Mesenchymal stem cell (in vitro differentiated cells and primary cell): ENCODE results near the gene CBR3.

Experiments
- DNase-seq: peaks from one replicate; pipeline ENCODE4 v3.0.0-alpha.2; 2013
- H2AFZ ChIP-seq: one replicate; pipeline ENCODE4 v1.6.1; 2013; ENCODE audit warnings: low read depth, mild to moderate bottlenecking, control low read depth, inconsistent platforms, low read length, moderate library complexity
- H2AK5ac ChIP-seq: 2 replicates; pipeline ENCODE4 v1.6.1; 2013; ENCODE audit warnings: low read length, moderate library complexity, mild to moderate bottlenecking, inconsistent platforms; ENCODE audit not compliant: severe bottlenecking
- H2BK120ac ChIP-seq: one replicate; pipeline ENCODE4 v1.6.1; 2013; ENCODE audit warnings: low read depth, mild to moderate bottlenecking, inconsistent platforms, low read length, moderate library complexity
- H2BK12ac ChIP-seq, 2 experiments: one replicate each; pipeline ENCODE4 v1.6.1; 2013; ENCODE audit warnings: inconsistent platforms in 2 of 2, low read length in 2 of 2, mild to moderate bottlenecking in 2 of 2, moderate library complexity in 2 of 2, control low read depth in 1 of 2
- H2BK15ac ChIP-seq: one replicate; pipeline ENCODE4 v1.6.1; 2013; ENCODE audit warnings: mild to moderate bottlenecking, low read depth, inconsistent platforms; ENCODE audit not compliant: poor library complexity, severe bottlenecking
- H2BK5ac ChIP-seq: 2 replicates; pipeline ENCODE4 v1.6.1; 2013; ENCODE audit warnings: low read depth, mild to moderate bottlenecking, low read length, control low read depth, inconsistent platforms; ENCODE audit not compliant: poor library complexity, severe bottlenecking
- H3K14ac ChIP-seq, 2 experiments: one replicate each; pipeline ENCODE4 v1.6.1; 2013; ENCODE audit warnings: inconsistent platforms in 2 of 2, low read length in 2 of 2, control low read depth in 1 of 2, mild to moderate bottlenecking in 1 of 2, moderate library complexity in 1 of 2
- H3K18ac ChIP-seq, 2 experiments: one replicate each; pipeline ENCODE4 v1.6.1; 2013; ENCODE audit warnings: inconsistent platforms in 2 of 2, low read length in 2 of 2, control low read depth in 1 of 2, low read depth in 1 of 2, mild to moderate bottlenecking in 1 of 2
- H3K23ac ChIP-seq, 2 experiments: one replicate each; pipeline ENCODE4 v1.6.1; 2013; ENCODE audit warnings: inconsistent platforms in 2 of 2, low read length in 2 of 2, mild to moderate bottlenecking in 2 of 2, moderate library complexity in 2 of 2, control low read depth in 1 of 2
- H3K27ac ChIP-seq: 2 replicates; pipeline ENCODE4 v1.5.1; 2013; ENCODE audit warnings: mild to moderate bottlenecking, moderate library complexity, low read length, control low read depth, inconsistent platforms; ENCODE audit not compliant: poor library complexity, severe bottlenecking
- H3K27me3 ChIP-seq, 2 experiments: 2 replicates each; pipeline versions ENCODE4 v1.6.1 to v1.7.0; 2013; ENCODE audit warnings: low read length in 2 of 2, mild to moderate bottlenecking in 2 of 2, moderate library complexity in 2 of 2, control low read depth in 1 of 2, inconsistent platforms in 1 of 2; ENCODE audit not compliant: control insufficient read depth in 1 of 2, insufficient read depth in 1 of 2
- H3K36me3 ChIP-seq, 2 experiments: 2 replicates each; pipeline versions ENCODE4 v1.6.1 to v1.7.0; 2013; ENCODE audit warnings: low read length in 2 of 2, control low read depth in 1 of 2, inconsistent platforms in 1 of 2, low read depth in 1 of 2, mild to moderate bottlenecking in 1 of 2; ENCODE audit not compliant: insufficient read depth in 2 of 2, control insufficient read depth in 1 of 2
- H3K4ac ChIP-seq, 2 experiments: one replicate each; pipeline ENCODE4 v1.6.1; 2013; ENCODE audit warnings: inconsistent platforms in 2 of 2, low read length in 2 of 2, mild to moderate bottlenecking in 2 of 2, moderate library complexity in 2 of 2, control low read depth in 1 of 2, low read depth in 1 of 2
- H3K4me1 ChIP-seq: 2 replicates; pipeline ENCODE4 v1.6.1; 2013; ENCODE audit warnings: low read depth, low read length, control low read depth; ENCODE audit not compliant: control insufficient read depth, insufficient read depth
- H3K4me2 ChIP-seq: 2 replicates; pipeline ENCODE4 v1.6.1; 2013; ENCODE audit warnings: low read length, mild to moderate bottlenecking, inconsistent platforms; ENCODE audit not compliant: poor library complexity, severe bottlenecking
- H3K4me3 ChIP-seq, 2 experiments: 2 replicates each; pipeline versions ENCODE4 v1.5.1 to v1.7.0; 2013; ENCODE audit warnings: low read length in 2 of 2, mild to moderate bottlenecking in 2 of 2, control low read depth in 1 of 2, low read depth in 1 of 2; ENCODE audit not compliant: insufficient read depth in 1 of 2
- H3K79me1 ChIP-seq: replicated peaks from 2 replicates; pipeline ENCODE4 v1.6.1; 2013; ENCODE audit warnings: mild to moderate bottlenecking, control low read depth, low read length, inconsistent platforms; ENCODE audit not compliant: poor library complexity, severe bottlenecking
- H3K9ac ChIP-seq: 2 replicates; pipeline ENCODE4 v1.7.0; 2013; ENCODE audit warnings: mild to moderate bottlenecking, low read length, moderate library complexity
- H3K9me3 ChIP-seq: 2 replicates; pipeline ENCODE4 v1.7.0; 2013; ENCODE audit warnings: mild to moderate bottlenecking, low read length; ENCODE audit not compliant: control insufficient read depth
- H4K8ac ChIP-seq: one replicate; pipeline ENCODE4 v1.6.1; 2013; ENCODE audit warnings: inconsistent platforms, mild to moderate bottlenecking, low read length, moderate library complexity
- H4K91ac ChIP-seq: one replicate; pipeline ENCODE4 v1.6.1; 2013; ENCODE audit warnings: mild to moderate bottlenecking, low read length, inconsistent platforms
- WGBS: methylation state at CpG from one replicate; pipeline ENCODE4 v1.1.7; 2013; ENCODE audit warnings: mixed read lengths; 5-methylcytosine and 5-hydroxymethylcytosine counted together

The CBR3 gene

GRCh38 chr21:36162631-36163030 is 27.8 kb downstream of the CBR3 start:
- no peak overlapping the region for H2AK5ac ChIP-seq
- peaks cover 10 to 24% of the 10 kb centered on the region in 2 experiments for H3K36me3 ChIP-seq
- no peak overlapping the region for H2BK5ac ChIP-seq
- H3K27me3 ChIP-seq = no peaks in the 10 kb centered on the region
- H3K4me1 ChIP-seq = peaks cover 7% of the 10 kb centered on the region
- H2BK120ac ChIP-seq = no peak overlapping the region
- H3K4ac ChIP-seq = no peak overlapping the region
- no peak overlapping the region for H4K91ac ChIP-seq
- no peak overlapping the region for H2AFZ ChIP-seq
- no peak overlapping the region for H3K4me3 ChIP-seq
- H3K23ac ChIP-seq = no peak overlapping the region
- H2BK15ac ChIP-seq = no peak overlapping the region
- H2BK12ac ChIP-seq = no peak overlapping the region
- no peak overlapping the region for H3K27ac ChIP-seq
- peaks cover 17% of the 10 kb centered on the region for H3K79me1 ChIP-seq
- no peaks in the 10 kb centered on the region for H3K9me3 ChIP-seq
- no peak overlapping the region for H3K18ac ChIP-seq
- no peak overlapping the region for H3K4me2 ChIP-seq
- WGBS = 90% methylated on average over 5 of the region's 5 CpGs
- H3K9ac ChIP-seq = no peak overlapping the region
- H4K8ac ChIP-seq = no peak overlapping the region
- H3K14ac ChIP-seq = no peak overlapping the region
- DNase-seq = no peak

GRCh38 chr21:36163750-36164741 is 29.2 kb downstream of the CBR3 start:
- no peak overlapping the region for H3K14ac ChIP-seq
- no peak overlapping the region for H3K18ac ChIP-seq
- H2AFZ ChIP-seq = no peak overlapping the region
- H2BK12ac ChIP-seq = no peak overlapping the region
- H3K4ac ChIP-seq = no peak overlapping the region
- H3K36me3 ChIP-seq = peaks cover 12 to 34% of the 10 kb centered on the region in 2 experiments
- H2BK5ac ChIP-seq = no peak overlapping the region
- no peak overlapping the region for H3K27ac ChIP-seq
- peak overlapping the region; percentile 24 for H4K8ac ChIP-seq
- H2AK5ac ChIP-seq = no peak overlapping the region
- H3K9ac ChIP-seq = no peak overlapping the region
- no peaks in the 10 kb centered on the region for H3K9me3 ChIP-seq
- DNase-seq = no peak
- H3K4me3 ChIP-seq = no peak overlapping the region
- no peak overlapping the region for H2BK120ac ChIP-seq
- H3K4me2 ChIP-seq = no peak overlapping the region
- H2BK15ac ChIP-seq = no peak overlapping the region
- H3K4me1 ChIP-seq = peaks cover 4% of the 10 kb centered on the region
- no peak overlapping the region for H3K23ac ChIP-seq
- no peak overlapping the region for H4K91ac ChIP-seq
- H3K27me3 ChIP-seq = no peaks in the 10 kb centered on the region
- 74% methylated on average over 10 of the region's 10 CpGs for WGBS
- H3K79me1 ChIP-seq = peaks cover 20% of the 10 kb centered on the region

- Histone ChIP-seq H2AK5ac (no peak overlapping the region), H3K18ac (no peak overlapping the region), H2BK5ac (no peak overlapping the region), H3K4me3 (no peak overlapping the region), H3K36me3 (peaks cover 21 to 41% of the 10 kb centered on the region in 2 experiments), H3K4ac (no peak overlapping the region), H3K23ac (no peak overlapping the region), H2BK12ac (no peak overlapping the region), H4K8ac (no peak overlapping the region), H3K9me3 (no peaks in the 10 kb centered on the region), H3K79me1 (peaks cover 25% of the 10 kb centered on the region), H4K91ac (no peak overlapping the region), H3K27me3 (no peaks in the 10 kb centered on the region), H3K14ac (peak overlapping the region in 1 of 2 experiments; percentile 23), H3K27ac (no peak overlapping the region), H2AFZ (no peak overlapping the region), H3K4me1 (peaks cover 4% of the 10 kb centered on the region), H2BK120ac (no peak overlapping the region), H3K9ac (no peak overlapping the region), H3K4me2 (no peak overlapping the region), H2BK15ac (no peak overlapping the region)
- no peak for DNase-seq
- WGBS = 98% methylated on average over 11 of the region's 11 CpGs
Measured at GRCh38 chr21:36165356-36165755, 30.5 kb downstream of the CBR3 start.

GRCh38 chr21:36166705-36167104 is 31.8 kb downstream of the CBR3 start:
- Histone ChIP-seq H2AK5ac (no peak overlapping the region), H4K8ac (no peak overlapping the region), H3K4me2 (no peak overlapping the region), H3K18ac (no peak overlapping the region), H3K9ac (no peak overlapping the region), H2BK5ac (no peak overlapping the region), H2AFZ (no peak overlapping the region), H3K4me3 (no peak overlapping the region), H4K91ac (no peak overlapping the region), H3K4me1 (peaks cover 4% of the 10 kb centered on the region), H3K9me3 (no peaks in the 10 kb centered on the region), H3K4ac (no peak overlapping the region), H3K79me1 (peaks cover 30% of the 10 kb centered on the region), H2BK120ac (no peak overlapping the region), H3K27me3 (no peaks in the 10 kb centered on the region), H3K14ac (no peak overlapping the region), H2BK15ac (no peak overlapping the region), H2BK12ac (no peak overlapping the region), H3K23ac (no peak overlapping the region), H3K36me3 (peaks cover 29 to 51% of the 10 kb centered on the region in 2 experiments), H3K27ac (no peak overlapping the region)
- 20% methylated on average over 6 of the region's 7 CpGs for WGBS
- DNase-seq = no peak
